OCI-LY1 (cell line): ENCODE measurements around the gene MAML2.
"Not testable (repeated sequence)": the region's sequence is repeated elsewhere in the genome, so short reads cannot be mapped to it uniquely, and the experiment has no call there.

Source experiments
- H2AFZ ChIP-seq: fragments of 200-600 bp; sonication (generic), shearing (Covaris generic); 2 replicates; pipeline ENCODE4 v1.6.0; 2014; ENCODE audit warnings: antibody characterized with exemption, mild to moderate bottlenecking, low read length
- H3F3A ChIP-seq: fragments of 200-600 bp; sonication (generic), shearing (Covaris generic); 2 replicates; pipeline ENCODE4 v1.6.0; 2014; ENCODE audit warnings: mild to moderate bottlenecking, antibody characterized with exemption, low read length, moderate library complexity; ENCODE audit not compliant: insufficient read depth
- H3K27ac ChIP-seq: fragments of 200-600 bp; sonication (generic); 2 replicates; pipeline ENCODE4 v1.5.1; 2014; ENCODE audit warnings: low read length, mixed run types, mild to moderate bottlenecking, low read depth; ENCODE audit not compliant: poor library complexity, severe bottlenecking
- H3K27me3 ChIP-seq: fragments of 200-600 bp; sonication (generic); 2 replicates; pipeline ENCODE4 v1.6.0; 2014; ENCODE audit warnings: antibody characterized with exemption, mild to moderate bottlenecking, low read length, moderate library complexity; ENCODE audit not compliant: insufficient read depth
- H3K36me3 ChIP-seq: fragments of 200-600 bp; sonication (generic); 2 replicates; pipeline ENCODE4 v1.6.1; 2014; ENCODE audit warnings: mild to moderate bottlenecking, antibody characterized with exemption, low read length, moderate library complexity, mixed read lengths; ENCODE audit not compliant: insufficient read depth
- H3K4me1 ChIP-seq: fragments of 200-600 bp; sonication (generic); 2 replicates; pipeline ENCODE4 v1.5.1; 2014; ENCODE audit warnings: mild to moderate bottlenecking, low read length, moderate library complexity; ENCODE audit not compliant: insufficient read depth, severe bottlenecking
- H3K4me2 ChIP-seq: fragments of 200-600 bp; sonication (generic), shearing (Covaris generic); 2 replicates; pipeline ENCODE4 v1.6.1; 2014; ENCODE audit warnings: low read length
- H3K4me3 ChIP-seq: fragments of 200-600 bp; sonication (generic); 2 replicates; pipeline ENCODE4 v1.5.1; 2014; ENCODE audit warnings: low read length, low read depth, mild to moderate bottlenecking, mixed read lengths; ENCODE audit not compliant: poor library complexity, severe bottlenecking
- H3K79me2 ChIP-seq: fragments of 200-600 bp; shearing (Covaris generic); 2 replicates; pipeline ENCODE4 v1.6.1; 2016; ENCODE audit warnings: mixed run types, low read length, mixed read lengths; ENCODE audit not compliant: insufficient read depth
- H3K9ac ChIP-seq: fragments of 200-600 bp; sonication (generic), shearing (Covaris generic); 2 replicates; pipeline ENCODE4 v1.6.1; 2014; ENCODE audit warnings: mild to moderate bottlenecking, low read length, mixed read lengths
- H3K9me2 ChIP-seq: fragments of 200-600 bp; sonication (generic), shearing (Covaris generic); 2 replicates; pipeline ENCODE4 v1.6.1; 2014; ENCODE audit warnings: low read depth, mild to moderate bottlenecking, low read length, mixed read lengths
- H3K9me3 ChIP-seq: fragments of 200-600 bp; shearing (Covaris generic); 2 replicates; pipeline ENCODE4 v1.6.1; 2014; ENCODE audit warnings: low read length, mixed read lengths
- H4K20me1 ChIP-seq: fragments of 200-600 bp; sonication (generic), shearing (Covaris generic); 2 replicates; pipeline ENCODE4 v1.6.0; 2016; ENCODE audit warnings: mild to moderate bottlenecking, low read length; ENCODE audit not compliant: insufficient read depth
- EZH2 ChIP-seq: fragments of 200-600 bp; sonication (generic), shearing (Covaris generic); IDR thresholded peaks from 2 replicates; pipeline ENCODE4 v1.8.0; 2017; ENCODE audit warnings: borderline replicate concordance, mixed run types, mild to moderate bottlenecking, antibody characterized with exemption, low read length, moderate library complexity, mixed read lengths
- TF ChIP-seq, protein P1 (sequence below): fragments of 200-600 bp; sonication (generic), shearing (Covaris generic); IDR thresholded peaks from 2 replicates; pipeline ENCODE4 v1.5.1; 2017; ENCODE audit warnings: mild to moderate bottlenecking, antibody characterized with exemption, low read length, moderate library complexity, mixed read lengths

MAML2 gene

DNA sequence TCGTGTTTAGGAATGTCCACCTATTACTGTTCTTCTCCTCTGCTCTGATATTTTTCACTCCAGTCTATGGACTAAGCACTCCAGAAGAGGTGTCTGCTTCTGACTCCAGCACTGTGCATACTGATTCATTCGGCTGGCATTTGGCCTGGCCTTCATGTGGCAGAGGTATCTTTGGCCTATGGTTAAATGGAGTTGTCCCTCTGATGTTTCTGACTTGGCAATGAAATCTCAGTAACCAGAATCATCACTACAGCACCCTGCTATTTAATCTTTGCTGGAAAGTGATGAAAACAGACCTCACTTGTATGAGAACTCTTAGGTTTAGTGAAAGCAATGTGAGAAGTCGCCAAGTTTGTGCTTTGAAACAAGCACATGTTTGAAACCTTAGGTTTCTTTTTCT lies 155.2 kb downstream of the MAML2 start:
- no peaks in the 10 kb centered on the region for H3K36me3 ChIP-seq
- no peaks in the 10 kb centered on the region for H3K27me3 ChIP-seq
- H3K4me1 ChIP-seq, result peaks cover 46% of the 10 kb centered on the region
- H3K9ac ChIP-seq, result no peak overlapping the region
- H3K79me2 ChIP-seq, result no peaks in the 10 kb centered on the region
- no peak overlapping the region for H2AFZ ChIP-seq
- H4K20me1 ChIP-seq, result no peaks in the 10 kb centered on the region
- TF ChIP-seq EZH2, result no peak
- TF ChIP-seq, protein P1, sequence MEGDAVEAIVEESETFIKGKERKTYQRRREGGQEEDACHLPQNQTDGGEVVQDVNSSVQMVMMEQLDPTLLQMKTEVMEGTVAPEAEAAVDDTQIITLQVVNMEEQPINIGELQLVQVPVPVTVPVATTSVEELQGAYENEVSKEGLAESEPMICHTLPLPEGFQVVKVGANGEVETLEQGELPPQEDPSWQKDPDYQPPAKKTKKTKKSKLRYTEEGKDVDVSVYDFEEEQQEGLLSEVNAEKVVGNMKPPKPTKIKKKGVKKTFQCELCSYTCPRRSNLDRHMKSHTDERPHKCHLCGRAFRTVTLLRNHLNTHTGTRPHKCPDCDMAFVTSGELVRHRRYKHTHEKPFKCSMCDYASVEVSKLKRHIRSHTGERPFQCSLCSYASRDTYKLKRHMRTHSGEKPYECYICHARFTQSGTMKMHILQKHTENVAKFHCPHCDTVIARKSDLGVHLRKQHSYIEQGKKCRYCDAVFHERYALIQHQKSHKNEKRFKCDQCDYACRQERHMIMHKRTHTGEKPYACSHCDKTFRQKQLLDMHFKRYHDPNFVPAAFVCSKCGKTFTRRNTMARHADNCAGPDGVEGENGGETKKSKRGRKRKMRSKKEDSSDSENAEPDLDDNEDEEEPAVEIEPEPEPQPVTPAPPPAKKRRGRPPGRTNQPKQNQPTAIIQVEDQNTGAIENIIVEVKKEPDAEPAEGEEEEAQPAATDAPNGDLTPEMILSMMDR, result no peak
- no peaks in the 10 kb centered on the region for H3K9me2 ChIP-seq
- H3K9me3 ChIP-seq, result no peaks in the 10 kb centered on the region
- 0 out of 2 replicates have a peak, but pooled peaks cover 8% of the 10 kb centered on the region for H3F3A ChIP-seq
- H3K4me2 ChIP-seq, result no peak overlapping the region
- peak overlapping the region; percentile 4 for H3K27ac ChIP-seq
- H3K4me3 ChIP-seq, result no peak overlapping the region

DNA sequence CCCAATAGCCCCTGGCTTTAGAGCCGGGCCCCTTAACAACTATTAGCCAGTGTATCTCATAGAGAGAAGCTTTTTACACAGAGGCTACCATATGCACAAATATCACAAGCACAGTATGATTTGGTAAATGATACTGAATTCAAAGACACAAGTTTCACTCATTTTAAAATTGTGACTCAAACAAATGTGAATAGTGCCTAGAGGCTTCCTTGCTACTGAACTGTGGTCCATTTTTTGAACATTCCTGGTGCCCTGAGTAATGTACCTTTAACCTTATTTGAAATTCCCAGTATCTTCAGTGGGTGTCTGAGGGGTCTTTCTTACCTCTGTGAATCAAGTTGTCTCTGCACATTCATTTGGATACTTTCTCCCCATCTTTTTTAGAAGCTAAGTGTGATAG lies 156.2 kb downstream of the MAML2 start:
- no peak overlapping the region for H3K27ac ChIP-seq
- H3F3A ChIP-seq, result 0 out of 2 replicates have a peak, but pooled peaks cover 8% of the 10 kb centered on the region
- no peak overlapping the region for H3K4me3 ChIP-seq
- TF ChIP-seq, protein P1, result no peak
- TF ChIP-seq EZH2, result no peak
- no peaks in the 10 kb centered on the region for H3K9me3 ChIP-seq
- no peak overlapping the region for H3K9ac ChIP-seq
- no peaks in the 10 kb centered on the region for H3K79me2 ChIP-seq
- no peaks in the 10 kb centered on the region for H4K20me1 ChIP-seq
- peaks cover 46% of the 10 kb centered on the region for H3K4me1 ChIP-seq
- no peaks in the 10 kb centered on the region for H3K27me3 ChIP-seq
- H3K4me2 ChIP-seq, result no peak overlapping the region
- no peaks in the 10 kb centered on the region for H3K36me3 ChIP-seq
- no peak overlapping the region for H2AFZ ChIP-seq
- no peaks in the 10 kb centered on the region for H3K9me2 ChIP-seq

DNA sequence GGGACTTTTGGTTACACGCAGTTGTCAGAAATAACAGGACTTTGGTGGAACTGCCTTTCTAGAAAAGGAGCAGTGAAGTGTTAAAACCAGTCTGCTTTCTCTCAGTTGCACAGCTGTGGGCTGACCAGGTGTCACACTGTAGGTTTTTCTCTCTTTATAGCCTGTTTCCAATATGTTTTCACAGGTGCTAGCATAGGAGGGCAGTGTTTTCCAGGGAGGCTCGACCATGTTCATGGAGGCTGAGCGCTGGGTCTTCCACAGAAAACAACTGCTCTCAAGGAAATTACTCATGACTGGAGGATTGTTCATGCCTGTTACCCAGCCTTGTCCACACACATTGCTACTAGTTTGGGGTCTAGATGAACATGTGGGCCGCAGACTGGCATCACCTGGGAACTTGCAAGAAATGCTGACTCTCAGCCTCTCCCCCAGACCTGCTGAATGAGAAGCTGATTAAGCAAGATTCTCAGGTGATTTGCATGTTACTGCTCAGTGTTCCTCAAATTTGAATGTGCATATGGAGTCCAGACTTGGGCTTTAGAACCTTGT lies 157.7 kb downstream of the MAML2 start:
- Histone ChIP-seq H3K9ac (no peak overlapping the region), H3K9me2 (no peaks in the 10 kb centered on the region), H3F3A (0 out of 2 replicates have a peak, but pooled peaks cover 8% of the 10 kb centered on the region), H3K4me1 (peaks cover 55% of the 10 kb centered on the region), H4K20me1 (no peaks in the 10 kb centered on the region), H3K9me3 (no peaks in the 10 kb centered on the region), H3K27ac (peak overlapping the region; percentile 67), H2AFZ (no peak overlapping the region), H3K4me2 (peak overlapping the region; percentile 48; the same call in 1 of the 2 replicates), H3K4me3 (no peak overlapping the region), H3K79me2 (no peaks in the 10 kb centered on the region), H3K36me3 (no peaks in the 10 kb centered on the region), H3K27me3 (no peaks in the 10 kb centered on the region)
- TF ChIP-seq, protein P1, result no peak
- no peak for TF ChIP-seq EZH2

DNA sequence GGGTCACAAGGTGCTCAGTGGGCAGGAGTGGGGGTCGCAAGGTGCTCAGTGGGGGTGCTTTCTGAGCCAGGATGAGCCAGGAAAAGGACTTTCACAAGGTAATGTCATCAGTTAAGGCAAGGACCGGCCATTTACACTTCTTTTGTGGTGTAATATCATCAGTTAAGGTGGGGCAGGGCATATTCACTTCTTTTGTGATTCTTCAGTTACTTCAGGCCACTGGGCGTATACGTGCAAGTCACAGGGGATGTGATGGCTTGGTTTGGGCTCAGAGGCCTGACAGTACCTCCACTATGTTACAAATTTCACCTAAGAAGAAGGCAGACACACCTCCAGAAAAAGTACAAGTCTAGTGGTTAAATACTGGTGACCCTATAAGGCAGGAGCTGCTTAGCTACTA lies 162.1 kb downstream of the MAML2 start:
- not testable (repeated sequence) for H3K4me3 ChIP-seq, H3K27me3 ChIP-seq, H3K27ac ChIP-seq, H4K20me1 ChIP-seq, H3K36me3 ChIP-seq, H3K4me2 ChIP-seq, H3K79me2 ChIP-seq, H3K9me2 ChIP-seq, H3K9me3 ChIP-seq, H3K9ac ChIP-seq, H2AFZ ChIP-seq, H3F3A ChIP-seq
- peaks cover 33% of the 10 kb centered on the region for H3K4me1 ChIP-seq
